Stimulated activated naive CD8-positive, alpha-beta T cell treated with anti-CD3 and anti-CD28 coated beads, Interleukin-15, Interleukin-2, amounts not matched to agents 100 U/mL and 50 U/mL, for 24 hours (primary cell): ENCODE data around the gene FOSL1.

Source experiments
- ATAC-seq: fragments of 150-1000 bp; cut with Tn5 transposase; one replicate; pipeline ENCODE4 v1.10.0; 2021
- DNase-seq: peaks from one replicate; pipeline ENCODE4 v3.0.0; 2021

The FOSL1 gene

GRCh38 chr11:65919573-65920371, 19.6 kb upstream of the FOSL1 start:
- ATAC-seq (peak; percentile 45), DNase-seq (peak; percentile 64)

GRCh38 chr11:65919141-65919572, 19.0 kb upstream of the FOSL1 start, which contains the start of gene DRAP1:
Gene DRAP1 (plus strand): TSS chr11:65919426. CDS start chr11:65919502, 76 bp downstream.
- peak; percentile 94 for ATAC-seq

GRCh38 chr11:65918211-65919140, 18.3 kb upstream of the FOSL1 start, which contains the start of gene C11orf68:
Gene C11orf68 (minus strand): TSS chr11:65919062. CDS start chr11:65919031, 31 bp downstream.
- DNase-seq = no peak
- ATAC-seq = peak; percentile 72

More at GRCh38 chr11:65919141-65919572, 19.0 kb upstream of the FOSL1 start, which contains the start of gene DRAP1:
- DNase-seq = peak; percentile 100

- DNase-seq = no peak
- no peak for ATAC-seq
Measured at GRCh38 chr11:65917434-65918210, 17.4 kb upstream of the FOSL1 start.

- ATAC-seq = no peak
- no peak for DNase-seq
Measured at GRCh38 chr11:65917077-65917433, 16.9 kb upstream of the FOSL1 start.

- ATAC-seq (no peak), DNase-seq (no peak)
Measured at GRCh38 chr11:65916391-65916790, 16.2 kb upstream of the FOSL1 start.

GRCh38 chr11:65915821-65916251, 15.6 kb upstream of the FOSL1 start:
- no peak for DNase-seq

GRCh38 chr11:65915101-65915820, 15.1 kb upstream of the FOSL1 start:
- ATAC-seq (no peak), DNase-seq (no peak)

More at GRCh38 chr11:65915821-65916251, 15.6 kb upstream of the FOSL1 start:
- ATAC-seq = no peak

- no peak for DNase-seq
- ATAC-seq = peak; percentile 38
Measured at GRCh38 chr11:65912845-65913244, 12.7 kb upstream of the FOSL1 start.

GRCh38 chr11:65911682-65912568, 11.7 kb upstream of the FOSL1 start:
- DNase-seq = no peak
- ATAC-seq = no peak

GRCh38 chr11:65907878-65908277, 7.7 kb upstream of the FOSL1 start:
- DNase-seq (no peak), ATAC-seq (no peak)

- DNase-seq = no peak
- ATAC-seq = no peak
Measured at GRCh38 chr11:65906602-65907001, 6.4 kb upstream of the FOSL1 start.

GRCh38 chr11:65903715-65904114, 3.5 kb upstream of the FOSL1 start:
- DNase-seq (no peak), ATAC-seq (no peak)

GRCh38 chr11:65903068-65903481, 2.9 kb upstream of the FOSL1 start:
- DNase-seq = no peak
- ATAC-seq = no peak

- ATAC-seq (no peak), DNase-seq (no peak)
Measured at GRCh38 chr11:65900899-65901180, 652 bp upstream of the FOSL1 start.

- DNase-seq (peak; percentile 85), ATAC-seq (peak; percentile 59)
Measured at GRCh38 chr11:65899356-65900124, 648 bp downstream of the FOSL1 start.

- ATAC-seq = no peak
- DNase-seq = no peak
Measured at GRCh38 chr11:65898656-65899355, 1.4 kb downstream of the FOSL1 start.

GRCh38 chr11:65897020-65897471, 3.1 kb downstream of the FOSL1 start:
- ATAC-seq (no peak), DNase-seq (no peak)
